Gastroesophageal sphincter (tissue), 4 donors: ENCODE data around the gene TYRO3. TPM values are rescaled to one million over a fixed set of nuclear protein-coding genes. Genes with fewer than 3 reads are reported as not detected.

Source experiments
- ATAC-seq: fragments of 150-250 bp; one replicate; pipeline ENCODE4 v1.9.1; 2016; ENCODE audit warnings: mild to moderate bottlenecking, moderate library complexity
- H3K27ac ChIP-seq, 4 donors: fragments of 200-600 bp; sonication (generic) in 3 of 4; 1 replicate in 3 of 4; 2 replicates in 1 of 4; pipeline ENCODE4 v1.5.1; 2016 to 2019
- H3K27me3 ChIP-seq: fragments of 200-600 bp; sonication (generic); one replicate; pipeline ENCODE4 v1.5.1; 2019
- H3K36me3 ChIP-seq, 2 donors: fragments of 200-600 bp; sonication (generic); one replicate each; pipeline ENCODE4 v1.5.1; 2019; ENCODE audit warnings: control low read depth in 1 of 2
- H3K4me1 ChIP-seq, 3 donors: fragments of 200-600 bp; sonication (generic); 1 replicate in 2 of 3; 2 replicates in 1 of 3; pipeline ENCODE4 v1.5.1; 2016 to 2019; ENCODE audit warnings: control low read depth in 2 of 3
- H3K4me3 ChIP-seq, 2 donors: fragments of 200-600 bp; sonication (generic); one replicate each; pipeline ENCODE4 v1.5.1; 2019; ENCODE audit warnings: mild to moderate bottlenecking in 1 of 2, moderate library complexity in 1 of 2
- H3K9me3 ChIP-seq, 3 donors: fragments of 200-600 bp; sonication (generic); one replicate each; pipeline ENCODE4 v1.5.1; 2017 to 2019; ENCODE audit warnings: control low read depth in 2 of 3
- CTCF ChIP-seq, 4 experiments: fragments of 200-600 bp in 2 of 4; fragments of 450-650 bp in 2 of 4; sonication (generic) in 1 of 4; IDR thresholded peaks; one replicate each; pipeline ENCODE4 v1.5.1; 2017 to 2019; ENCODE audit warnings: antibody characterized with exemption in 4 of 4, mild to moderate bottlenecking in 2 of 4, moderate library complexity in 2 of 4
- EP300 ChIP-seq: sonication (generic); formaldehyde crosslinking; IDR thresholded peaks from one replicate; pipeline ENCODE4 v1.6.1; 2017; ENCODE audit warnings: antibody characterized with exemption, mild to moderate bottlenecking
- POLR2A ChIP-seq, 2 donors: fragments of 450-650 bp; IDR thresholded peaks; one replicate each; pipeline ENCODE4 v1.6.1; 2017; ENCODE audit warnings: antibody characterized with exemption in 2 of 2, mild to moderate bottlenecking in 2 of 2, moderate library complexity in 1 of 2
- POLR2AphosphoS5 ChIP-seq: sonication (generic); formaldehyde crosslinking; IDR thresholded peaks from one replicate; pipeline ENCODE4 v1.6.1; 2017; ENCODE audit warnings: antibody characterized with exemption
- WGBS, 2 donors: methylation state at CpG; one replicate each; pipeline ENCODE4 v1.1.5; 2018; ENCODE audit warnings: low coverage in 1 of 2; 5-methylcytosine and 5-hydroxymethylcytosine counted together
- total RNA-seq, 4 donors: library from RNA; depleted of rRNA; stranded (reverse); fragments of >200 nt; gene quantifications; one replicate each; pipeline ENCODE4 v1.1.0, GENCODE V29; 2016

Gene TYRO3
- total RNA-seq, 4 donors from 2014 or later = 3.1 to 9.5 (median 8.4) TPM

- 32 to 74% methylated on average over 4 of the region's 4 CpGs for WGBS, 2 donors
- no peaks in the 10 kb centered on the region for H3K27me3 ChIP-seq
- H3K9me3 ChIP-seq = no peaks in the 10 kb centered on the region
- no peak overlapping the region for H3K4me3 ChIP-seq
- ATAC-seq = no peak
- H3K36me3 ChIP-seq = no peaks in the 10 kb centered on the region
- H3K4me1 ChIP-seq = peaks cover 0 to 25% (median 6%) of the 10 kb centered on the region in 3 donors
- TF ChIP-seq POLR2A (IDR thresholded peaks at IDR 0.05) (no peak), CTCF (IDR thresholded peaks at IDR 0.05) (no peak), POLR2AphosphoS5 (no peak), EP300 (no peak)
- H3K27ac ChIP-seq = no peak overlapping the region
Measured at GRCh38 chr15:41622901-41623300, 63.9 kb downstream of the TYRO3 start.

- WGBS, 2 donors = 100% methylated on average over 1 of the region's 1 CpG
- H3K4me1 ChIP-seq = peaks cover 0 to 5% (median 0%) of the 10 kb centered on the region in 3 donors
- H3K36me3 ChIP-seq = no peaks in the 10 kb centered on the region
- TF ChIP-seq POLR2A (IDR thresholded peaks at IDR 0.05) = no peak
- no peak for TF ChIP-seq CTCF (IDR thresholded peaks at IDR 0.05)
- no peak for TF ChIP-seq POLR2AphosphoS5
- TF ChIP-seq EP300 = no peak
- no peaks in the 10 kb centered on the region for H3K9me3 ChIP-seq
- no peak overlapping the region for H3K27ac ChIP-seq
- no peak for ATAC-seq
- H3K4me3 ChIP-seq = no peak overlapping the region
- H3K27me3 ChIP-seq = no peaks in the 10 kb centered on the region
Measured at GRCh38 chr15:41627203-41627602, 68.2 kb downstream of the TYRO3 start.

GRCh38 chr15:41629463-41629862 lies 70.5 kb downstream of the TYRO3 start:
- no peaks in the 10 kb centered on the region for H3K27me3 ChIP-seq
- TF ChIP-seq POLR2AphosphoS5 = no peak
- no peak for TF ChIP-seq POLR2A (IDR thresholded peaks at IDR 0.05)
- TF ChIP-seq EP300 = no peak
- no peak for TF ChIP-seq CTCF (IDR thresholded peaks at IDR 0.05)
- peaks cover 0 to under 1% (median 0%) of the 10 kb centered on the region in 3 donors for H3K4me1 ChIP-seq
- H3K9me3 ChIP-seq = no peaks in the 10 kb centered on the region
- H3K27ac ChIP-seq = no peak overlapping the region
- H3K36me3 ChIP-seq = no peaks in the 10 kb centered on the region
- H3K4me3 ChIP-seq = no peak overlapping the region
- ATAC-seq = no peak
- 100% methylated on average over 4 of the region's 4 CpGs for WGBS, 2 donors

GRCh38 chr15:41629883-41630282 lies 70.9 kb downstream of the TYRO3 start:
- Histone ChIP-seq H3K36me3 (no peaks in the 10 kb centered on the region), H3K27me3 (no peaks in the 10 kb centered on the region), H3K9me3 (no peaks in the 10 kb centered on the region), H3K4me3 (no peak overlapping the region), H3K27ac (no peak overlapping the region), H3K4me1 (peaks cover 0 to 5% (median 0%) of the 10 kb centered on the region in 3 donors)
- no peak for ATAC-seq
- 74 to 76% methylated on average over 3 to 5 of the region's 5 CpGs for WGBS, 2 donors
- TF ChIP-seq EP300 (no peak), POLR2AphosphoS5 (no peak), CTCF (IDR thresholded peaks at IDR 0.05) (no peak), POLR2A (IDR thresholded peaks at IDR 0.05) (no peak)

- Histone ChIP-seq H3K4me1 (peaks cover 0 to 6% (median 0%) of the 10 kb centered on the region in 3 donors), H3K36me3 (no peaks in the 10 kb centered on the region), H3K4me3 (no peak overlapping the region), H3K9me3 (no peaks in the 10 kb centered on the region), H3K27me3 (no peaks in the 10 kb centered on the region), H3K27ac (no peak overlapping the region)
- WGBS, 2 donors = 44 to 60% methylated on average over 3 of the region's 3 CpGs
- ATAC-seq = no peak
- TF ChIP-seq POLR2A (IDR thresholded peaks at IDR 0.05) = no peak
- TF ChIP-seq EP300 = no peak
- TF ChIP-seq POLR2AphosphoS5 = no peak
- no peak for TF ChIP-seq CTCF (IDR thresholded peaks at IDR 0.05)
Measured at GRCh38 chr15:41630616-41631217, 71.7 kb downstream of the TYRO3 start.
